Measurements from ENCODE around the gene EPS8L2. TPM values are rescaled to one million over a fixed set of nuclear protein-coding genes. Genes with fewer than 3 reads are reported as not detected.

EPS8L2 gene
- total RNA-seq, 2 experiments from 2014 or later, result 7.1 to 8.1 TPM

DNA sequence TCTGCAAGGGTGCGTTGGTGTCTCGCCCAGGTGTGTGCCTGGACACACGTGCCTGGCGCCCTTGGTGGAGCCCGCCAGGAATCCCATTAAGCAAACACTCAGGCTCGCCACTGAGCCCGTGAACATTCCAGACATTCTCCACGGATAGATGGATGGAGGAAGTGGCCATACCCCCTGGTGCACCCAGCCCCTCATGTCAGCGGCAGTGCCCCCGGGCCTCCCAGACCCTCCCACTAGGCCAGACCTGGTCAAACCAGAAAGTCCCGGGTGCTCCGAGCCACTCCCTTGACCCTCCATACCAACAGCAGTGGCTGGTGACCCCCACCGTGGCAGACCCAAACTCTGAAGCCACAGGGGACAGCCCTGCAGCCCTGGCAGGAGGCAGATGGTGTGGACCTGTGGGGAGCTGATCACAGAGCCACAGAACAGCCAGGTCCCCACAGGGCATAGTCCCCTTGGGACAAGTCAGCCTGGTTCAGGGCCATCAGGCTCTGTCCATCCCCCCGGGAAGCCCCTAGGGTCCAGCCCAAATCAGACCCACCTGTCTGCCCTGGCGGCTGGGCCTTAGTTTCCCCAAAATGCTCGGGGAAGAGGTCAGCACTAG, 1.9 kb downstream of the EPS8L2 start:
- CTCF ChIA-PET, result no interaction called here
- peaks cover 5% of the 10 kb centered on the region for H3K4me1 Mint-ChIP-seq (ENCODE audit: low read depth)
- intact Hi-C loops (cut with micrococcal nuclease), result no loop called here
- H3K4me3 Mint-ChIP-seq, result no peak overlapping the region
- no peaks in the 10 kb centered on the region for H3K36me3 Mint-ChIP-seq (ENCODE audit: low read depth)
- no peak overlapping the region for H3K27ac Mint-ChIP-seq
- no peak for DNase-seq
- no peaks in the 10 kb centered on the region for H3K9me3 Mint-ChIP-seq
- peaks cover 19% of the 10 kb centered on the region for H3K27me3 Mint-ChIP-seq (ENCODE audit: low read depth)

DNA sequence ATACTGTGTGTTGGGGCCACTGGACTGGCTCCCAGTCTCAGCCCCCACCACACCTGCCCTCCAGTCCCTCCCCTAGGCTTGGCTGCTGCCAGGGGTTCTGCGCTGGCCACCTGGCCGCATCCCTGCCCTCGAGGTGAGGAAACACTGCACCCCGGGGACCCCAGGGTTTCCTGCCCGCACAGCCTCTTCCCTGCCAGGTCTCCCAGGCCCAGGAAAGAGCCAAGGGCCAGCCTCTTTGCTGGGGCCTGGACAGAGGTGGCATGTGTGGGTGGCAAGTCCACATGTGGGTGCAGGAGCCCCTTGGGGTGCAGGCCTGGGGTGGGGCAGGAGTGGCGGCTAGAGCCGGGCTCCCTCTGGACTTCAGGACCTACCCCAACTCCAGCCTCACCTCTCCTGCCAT, 2.5 kb downstream of the EPS8L2 start:
- peaks cover 19% of the 10 kb centered on the region for H3K27me3 Mint-ChIP-seq (ENCODE audit: low read depth)
- peaks cover 5% of the 10 kb centered on the region for H3K4me1 Mint-ChIP-seq (ENCODE audit: low read depth)
- no peak overlapping the region for H3K4me3 Mint-ChIP-seq
- no peaks in the 10 kb centered on the region for H3K36me3 Mint-ChIP-seq (ENCODE audit: low read depth)
- CTCF ChIA-PET, result no interaction called here
- H3K27ac Mint-ChIP-seq, result no peak overlapping the region
- no peak for DNase-seq
- intact Hi-C loops (cut with micrococcal nuclease), result no loop called here
- H3K9me3 Mint-ChIP-seq, result no peaks in the 10 kb centered on the region

DNA sequence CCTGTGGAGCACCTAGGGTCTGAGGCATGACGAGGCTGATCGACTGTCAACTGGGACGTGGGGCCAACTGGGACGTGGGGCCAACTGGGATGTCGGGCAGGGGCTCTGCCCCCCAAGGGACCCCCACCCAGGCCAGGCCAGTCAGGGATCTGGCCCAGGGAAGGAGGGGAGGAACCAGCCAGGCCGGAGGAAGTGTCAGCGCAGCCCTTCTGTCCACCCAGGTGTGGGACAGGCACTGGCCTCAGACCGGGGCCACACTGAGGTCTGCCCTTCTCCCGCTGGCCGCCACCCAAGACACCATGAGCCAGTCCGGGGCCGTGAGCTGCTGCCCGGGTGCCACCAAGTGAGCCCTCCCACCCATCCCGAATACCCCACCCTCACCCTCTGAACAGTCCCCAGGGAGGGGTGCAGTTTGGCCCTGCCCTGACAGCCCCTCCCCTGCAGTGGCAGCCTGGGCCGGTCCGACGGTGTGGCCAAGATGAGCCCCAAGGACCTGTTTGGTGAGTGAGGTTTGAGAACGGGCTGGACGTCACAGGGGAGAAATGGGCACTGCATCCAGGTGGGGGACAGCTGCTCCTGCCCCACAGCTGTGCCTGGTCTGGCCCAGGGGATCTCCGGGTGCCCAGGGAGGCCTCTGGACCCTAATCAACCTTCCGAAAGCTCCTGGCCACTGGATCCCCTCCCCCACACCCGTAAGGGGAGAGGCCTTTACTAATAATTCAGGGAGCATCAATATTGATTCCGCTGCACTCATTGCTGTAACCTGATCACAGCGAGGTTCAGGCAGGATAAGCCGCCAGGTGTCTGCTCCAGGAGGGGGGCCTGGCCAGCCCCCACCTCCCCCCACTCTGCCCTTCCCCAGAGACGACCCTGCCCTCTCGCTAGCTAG, 3.3 kb downstream of the EPS8L2 start:
- Mint-ChIP-seq H3K4me3 (no peak overlapping the region), H3K27ac (no peak overlapping the region), H3K36me3 (ENCODE audit: low read depth) (no peaks in the 10 kb centered on the region), H3K9me3 (no peaks in the 10 kb centered on the region), H3K27me3 (ENCODE audit: low read depth) (peaks cover 19% of the 10 kb centered on the region), H3K4me1 (ENCODE audit: low read depth) (peaks cover 5% of the 10 kb centered on the region)
- no peak for DNase-seq
- CTCF ChIA-PET, result interaction anchor here (0.6 kb wide), 1 partner anchor 48 kb away, joined by 4 read pairs; no protein-coding TSS in a partner anchor
- intact Hi-C loops (cut with micrococcal nuclease), result no loop called here

DNA sequence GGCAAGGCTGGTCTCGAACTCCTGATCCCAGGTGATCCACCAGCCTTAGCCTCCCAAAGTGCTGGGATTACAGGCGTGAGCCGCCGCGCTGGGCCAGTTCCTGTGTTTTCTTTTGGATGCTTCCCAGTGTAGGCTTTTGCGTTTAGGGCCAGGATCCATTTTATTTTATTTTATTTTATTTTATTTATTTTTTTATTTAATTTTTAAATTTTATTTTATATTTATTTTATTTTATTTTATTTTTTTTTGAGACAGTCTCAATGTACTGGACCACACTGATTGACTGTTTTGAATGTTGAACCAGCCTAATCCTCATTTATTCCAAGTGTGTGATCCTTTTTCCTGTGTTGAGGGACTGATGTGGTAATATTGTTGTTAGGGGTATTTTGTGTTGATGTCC, 8.4 kb downstream of the EPS8L2 start:
- CTCF ChIA-PET, result no interaction called here
- Mint-ChIP-seq H3K4me3 (no peak overlapping the region), H3K4me1 (ENCODE audit: low read depth) (no peaks in the 10 kb centered on the region), H3K27me3 (ENCODE audit: low read depth) (peaks cover 15% of the 10 kb centered on the region), H3K9me3 (peaks cover 2% of the 10 kb centered on the region), H3K27ac (no peak overlapping the region), H3K36me3 (ENCODE audit: low read depth) (no peaks in the 10 kb centered on the region)
- intact Hi-C loops (cut with micrococcal nuclease), result no loop called here
- DNase-seq, result no peak

DNA sequence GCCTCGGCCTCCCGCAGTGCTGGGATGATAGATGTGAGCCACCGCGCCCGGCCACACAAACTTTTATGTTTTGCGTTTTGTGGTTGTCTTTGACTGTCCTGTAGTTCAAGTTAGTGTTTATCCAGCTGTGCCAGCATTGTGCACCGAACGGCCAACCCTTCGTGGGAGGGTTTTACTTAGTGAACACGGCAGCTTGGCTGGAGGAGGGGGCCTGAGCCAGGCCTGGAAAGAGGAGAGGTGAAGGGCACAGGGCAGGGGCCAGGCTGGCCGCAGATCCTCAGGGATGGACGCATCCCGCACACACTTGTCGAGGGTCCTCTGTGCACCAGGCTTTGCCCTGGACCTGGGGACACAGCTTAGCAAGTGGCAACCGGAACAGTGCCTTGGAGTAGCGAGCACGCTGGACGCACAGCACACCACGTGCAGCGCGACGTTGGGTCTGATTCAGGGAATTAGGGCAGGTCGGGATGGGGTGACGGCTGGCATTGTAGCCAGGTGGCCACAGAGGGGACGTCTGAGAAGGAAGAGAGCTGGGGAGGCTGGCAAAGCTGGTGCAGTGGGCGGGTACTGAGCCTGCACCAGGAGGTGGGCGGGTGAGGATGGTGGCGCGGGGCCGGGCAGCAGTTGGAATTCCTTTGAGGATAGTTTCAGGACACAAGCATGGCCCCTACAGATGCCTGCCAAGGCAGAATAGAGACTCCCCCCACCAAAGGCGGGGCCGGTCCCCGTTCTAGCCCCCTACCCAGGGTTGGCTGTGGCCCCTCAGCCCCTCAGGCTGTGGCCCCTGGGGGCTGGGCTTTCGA, 13.4 kb downstream of the EPS8L2 start:
- Mint-ChIP-seq H3K27me3 (ENCODE audit: low read depth) (peaks cover 16% of the 10 kb centered on the region), H3K36me3 (ENCODE audit: low read depth) (no peaks in the 10 kb centered on the region), H3K4me1 (ENCODE audit: low read depth) (peaks cover 10% of the 10 kb centered on the region), H3K4me3 (peak overlapping the region; percentile 24), H3K27ac (no peak overlapping the region), H3K9me3 (peaks cover 2% of the 10 kb centered on the region)
- CTCF ChIA-PET, result no interaction called here
- intact Hi-C loops (cut with micrococcal nuclease), result loop anchor here (10.0 kb wide), 2 partner anchors 415 to 515 kb away; partner anchors contain the start of genes BET1L, IFITM2 and RIC8A
- DNase-seq, result no peak

DNA sequence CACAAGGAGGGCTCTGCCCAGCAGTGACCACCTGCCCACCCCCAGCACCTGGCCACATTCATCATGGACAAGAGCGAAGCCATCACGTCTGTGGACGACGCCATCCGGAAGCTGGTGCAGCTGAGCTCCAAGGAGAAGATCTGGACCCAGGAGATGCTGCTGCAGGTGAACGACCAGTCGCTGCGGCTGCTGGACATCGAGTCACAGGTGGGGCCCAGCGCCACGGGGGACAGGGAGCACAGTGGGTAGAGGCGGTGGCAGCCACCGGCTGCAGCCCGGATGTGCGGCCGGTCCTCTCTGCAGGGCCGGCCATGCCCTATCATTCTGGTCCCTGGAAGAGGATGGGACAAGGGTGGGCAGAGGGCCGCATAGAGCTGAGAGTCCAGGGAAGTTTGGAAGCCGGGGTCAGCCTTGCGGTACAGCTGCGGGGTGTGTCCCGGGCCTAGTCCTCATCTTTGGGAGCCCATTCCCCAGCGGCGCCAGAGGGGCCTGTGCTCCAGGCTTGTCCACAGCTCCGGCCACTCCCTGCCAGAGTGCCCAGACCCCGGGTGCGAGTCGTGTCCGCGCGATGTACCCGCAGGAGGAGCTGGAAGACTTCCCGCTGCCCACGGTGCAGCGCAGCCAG, 14.1 kb downstream of the EPS8L2 start:
- CTCF ChIA-PET, result interaction anchor here (0.9 kb wide), 1 partner anchor 58 kb away, joined by 3 read pairs; no protein-coding TSS in a partner anchor
- intact Hi-C loops (cut with micrococcal nuclease), result loop anchor here (10.0 kb wide), 2 partner anchors 415 to 515 kb away; partner anchors contain the start of genes BET1L, IFITM2 and RIC8A
- no peaks in the 10 kb centered on the region for H3K9me3 Mint-ChIP-seq
- no peak for DNase-seq
- no peak overlapping the region for H3K27ac Mint-ChIP-seq
- H3K36me3 Mint-ChIP-seq (ENCODE audit: low read depth), result no peaks in the 10 kb centered on the region
- peaks cover 10% of the 10 kb centered on the region for H3K4me1 Mint-ChIP-seq (ENCODE audit: low read depth)
- H3K4me3 Mint-ChIP-seq, result no peak overlapping the region
- peaks cover 16% of the 10 kb centered on the region for H3K27me3 Mint-ChIP-seq (ENCODE audit: low read depth)

DNA sequence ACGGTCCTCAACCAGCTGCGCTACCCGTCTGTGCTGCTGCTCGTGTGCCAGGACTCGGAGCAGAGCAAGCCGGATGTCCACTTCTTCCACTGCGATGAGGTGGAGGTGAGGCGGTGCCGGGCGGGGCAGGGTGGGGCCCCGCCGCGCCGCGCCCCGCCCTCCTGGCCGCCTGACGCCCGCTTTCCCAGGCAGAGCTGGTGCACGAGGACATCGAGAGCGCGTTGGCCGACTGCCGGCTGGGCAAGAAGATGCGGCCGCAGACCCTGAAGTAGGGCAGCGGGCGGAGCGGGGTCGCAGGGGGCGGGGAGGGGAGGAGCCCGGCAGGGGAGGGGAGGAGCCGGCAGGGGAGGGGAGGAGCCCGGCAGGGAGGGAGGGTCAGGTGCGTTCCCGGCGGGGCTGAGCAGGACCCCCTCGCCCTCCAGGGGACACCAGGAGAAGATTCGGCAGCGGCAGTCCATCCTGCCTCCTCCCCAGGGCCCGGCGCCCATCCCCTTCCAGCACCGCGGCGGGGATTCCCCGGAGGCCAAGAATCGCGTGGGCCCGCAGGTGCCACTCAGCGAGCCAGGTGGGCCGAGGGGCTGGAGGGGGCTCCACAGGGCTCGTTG, 14.7 kb downstream of the EPS8L2 start:
- Mint-ChIP-seq H3K27me3 (ENCODE audit: low read depth) (peaks cover 16% of the 10 kb centered on the region), H3K4me3 (no peak overlapping the region), H3K9me3 (no peaks in the 10 kb centered on the region), H3K4me1 (ENCODE audit: low read depth) (peaks cover 10% of the 10 kb centered on the region), H3K36me3 (ENCODE audit: low read depth) (no peaks in the 10 kb centered on the region), H3K27ac (no peak overlapping the region)
- DNase-seq, result peak; percentile 64
- CTCF ChIA-PET, result interaction anchor here (0.9 kb wide), 1 partner anchor 59 kb away, joined by 3 read pairs; no protein-coding TSS in a partner anchor
- intact Hi-C loops (cut with micrococcal nuclease), result loop anchor here (10.0 kb wide), 2 partner anchors 416 to 516 kb away; partner anchors contain the start of genes BET1L, IFITM2 and RIC8A

DNA sequence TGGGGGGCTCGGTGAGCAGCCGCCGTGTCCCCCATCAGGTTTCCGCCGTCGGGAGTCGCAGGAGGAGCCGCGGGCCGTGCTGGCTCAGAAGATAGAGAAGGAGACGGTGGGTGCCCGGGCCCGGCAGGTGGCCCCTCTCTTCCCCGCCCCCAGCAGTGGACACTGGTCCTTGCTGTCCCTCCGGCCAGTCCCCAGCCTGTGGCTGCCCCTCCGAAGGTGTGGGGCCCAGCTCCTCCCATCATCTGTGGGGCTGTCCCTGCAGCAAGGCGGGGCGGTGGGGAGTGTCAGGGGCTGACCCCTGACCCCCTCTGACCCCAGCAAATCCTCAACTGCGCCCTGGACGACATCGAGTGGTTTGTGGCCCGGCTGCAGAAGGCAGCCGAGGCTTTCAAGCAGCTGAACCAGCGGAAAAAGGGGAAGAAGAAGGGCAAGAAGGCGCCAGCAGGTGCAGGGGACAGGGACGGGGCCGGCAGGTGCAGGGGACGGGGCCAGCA, 15.3 kb downstream of the EPS8L2 start:
- Mint-ChIP-seq H3K4me3 (no peak overlapping the region), H3K36me3 (ENCODE audit: low read depth) (no peaks in the 10 kb centered on the region), H3K9me3 (no peaks in the 10 kb centered on the region), H3K27me3 (ENCODE audit: low read depth) (peaks cover 16% of the 10 kb centered on the region), H3K27ac (no peak overlapping the region), H3K4me1 (ENCODE audit: low read depth) (peaks cover 10% of the 10 kb centered on the region)
- intact Hi-C loops (cut with micrococcal nuclease), result loop anchor here (10.0 kb wide), 2 partner anchors 416 to 516 kb away; partner anchors contain the start of genes BET1L, IFITM2 and RIC8A
- CTCF ChIA-PET, result interaction anchor here (1.5 to 3.7 kb wide), 3 partner anchors 10 to 167 kb away, joined by 4 to 26 read pairs (median 7); no protein-coding TSS in a partner anchor
- no peak for DNase-seq

DNA sequence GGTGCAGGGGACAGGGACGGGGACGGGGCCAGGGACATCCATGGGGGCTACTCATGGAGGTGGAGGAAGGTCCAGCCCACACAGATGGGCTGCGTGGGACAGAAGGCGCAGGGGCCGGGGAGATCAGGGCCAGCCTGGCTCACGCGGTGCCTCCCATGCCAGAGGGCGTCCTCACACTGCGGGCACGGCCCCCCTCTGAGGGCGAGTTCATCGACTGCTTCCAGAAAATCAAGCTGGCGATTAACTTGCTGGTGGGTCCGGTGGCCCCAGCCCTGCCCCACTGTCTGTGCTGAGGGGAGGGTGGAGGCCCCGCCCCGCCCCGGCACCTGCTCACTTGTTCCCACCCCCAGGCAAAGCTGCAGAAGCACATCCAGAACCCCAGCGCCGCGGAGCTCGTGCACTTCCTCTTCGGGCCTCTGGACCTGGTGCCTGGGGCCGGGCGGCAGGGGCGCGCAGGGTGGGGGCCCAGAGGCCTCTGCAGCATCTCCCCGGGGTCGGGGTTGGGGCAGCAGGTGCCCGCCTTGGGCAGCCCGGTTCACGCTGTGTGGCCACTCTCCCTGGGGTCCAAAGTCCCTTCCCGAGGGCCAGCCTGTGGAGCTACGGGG, 15.8 kb downstream of the EPS8L2 start:
- H3K4me3 Mint-ChIP-seq, result no peak overlapping the region
- CTCF ChIA-PET, result interaction anchor here (1.1 to 3.7 kb wide), 8 partner anchors 10 to 167 kb away, joined by 3 to 26 read pairs (median 6); partner anchors contain the start of gene TMEM80
- intact Hi-C loops (cut with micrococcal nuclease), result loop anchor here (2.0 to 10.0 kb wide), 3 partner anchors 75 to 517 kb away; partner anchors contain the start of genes BET1L, IFITM2 and RIC8A
- peak; percentile 54 for DNase-seq
- H3K27me3 Mint-ChIP-seq (ENCODE audit: low read depth), result peaks cover 16% of the 10 kb centered on the region
- H3K4me1 Mint-ChIP-seq (ENCODE audit: low read depth), result peaks cover 13% of the 10 kb centered on the region
- no peak overlapping the region for H3K27ac Mint-ChIP-seq
- no peaks in the 10 kb centered on the region for H3K36me3 Mint-ChIP-seq (ENCODE audit: low read depth)
- H3K9me3 Mint-ChIP-seq, result no peaks in the 10 kb centered on the region

DNA sequence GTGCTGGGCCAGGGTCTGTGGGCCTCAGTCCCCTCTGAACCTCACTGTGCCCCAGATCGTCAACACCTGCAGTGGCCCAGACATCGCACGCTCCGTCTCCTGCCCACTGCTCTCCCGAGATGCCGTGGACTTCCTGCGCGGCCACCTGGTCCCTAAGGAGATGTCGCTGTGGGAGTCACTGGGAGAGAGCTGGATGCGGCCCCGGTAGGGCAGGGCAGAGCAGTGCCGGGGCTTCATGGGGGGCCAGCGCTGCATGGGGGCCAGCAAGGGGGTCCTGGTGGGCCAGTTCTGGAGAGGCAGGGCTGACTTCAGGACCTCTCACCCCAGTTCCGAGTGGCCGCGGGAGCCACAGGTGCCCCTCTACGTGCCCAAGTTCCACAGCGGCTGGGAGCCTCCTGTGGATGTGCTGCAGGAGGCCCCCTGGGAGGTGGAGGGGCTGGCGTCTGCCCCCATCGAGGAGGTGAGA, 16.3 kb downstream of the EPS8L2 start:
- no peaks in the 10 kb centered on the region for H3K36me3 Mint-ChIP-seq (ENCODE audit: low read depth)
- H3K4me3 Mint-ChIP-seq, result no peak overlapping the region
- peaks cover 16% of the 10 kb centered on the region for H3K27me3 Mint-ChIP-seq (ENCODE audit: low read depth)
- H3K9me3 Mint-ChIP-seq, result no peaks in the 10 kb centered on the region
- DNase-seq, result no peak
- no peak overlapping the region for H3K27ac Mint-ChIP-seq
- CTCF ChIA-PET, result interaction anchor here (0.8 to 3.7 kb wide), 11 partner anchors 9 to 204 kb away, joined by 3 to 26 read pairs (median 4); partner anchors contain the start of gene TMEM80
- peaks cover 13% of the 10 kb centered on the region for H3K4me1 Mint-ChIP-seq (ENCODE audit: low read depth)
- intact Hi-C loops (cut with micrococcal nuclease), result loop anchor here (2.0 to 10.0 kb wide), 3 partner anchors 74 to 518 kb away; partner anchors contain the start of genes BET1L, IFITM2 and RIC8A
